ENCODE data around the gene HTR6.
"Not testable (repeated sequence)": the region's sequence is repeated elsewhere in the genome, so short reads cannot be mapped to it uniquely, and the experiment has no call there.

HTR6 gene

GRCh38 chr1:19639228-19639627, 25.4 kb upstream of the HTR6 start:
- not testable (repeated sequence) for DNase-seq (ENCODE audit: low read depth in 2 of 2)

- DNase-seq (ENCODE audit: low read depth in 2 of 2): no peak
Measured at GRCh38 chr1:19639999-19640362, 24.7 kb upstream of the HTR6 start.

GRCh38 chr1:19640363-19641316, 24.0 kb upstream of the HTR6 start:
- DNase-seq (ENCODE audit: low read depth in 2 of 2): no peak

- DNase-seq (ENCODE audit: low read depth in 2 of 2): no peak
Measured at GRCh38 chr1:19643121-19643520, 21.6 kb upstream of the HTR6 start.

GRCh38 chr1:19643602-19644394, 20.9 kb upstream of the HTR6 start, which contains the start of gene NBL1:
NBL1 (plus strand) TSS chr1:19644311; CDS start chr1:19655031, 10,720 bp downstream.
- no peak for DNase-seq (ENCODE audit: low read depth in 2 of 2)

GRCh38 chr1:19644395-19644680, 20.3 kb upstream of the HTR6 start:
- no peak for DNase-seq (ENCODE audit: low read depth in 2 of 2)

GRCh38 chr1:19644681-19645410, 19.8 kb upstream of the HTR6 start:
- no peak for DNase-seq (ENCODE audit: low read depth in 2 of 2)

GRCh38 chr1:19645411-19646251, 19.0 kb upstream of the HTR6 start:
- DNase-seq (ENCODE audit: low read depth in 2 of 2): no peak

GRCh38 chr1:19646377-19647319, 18.0 kb upstream of the HTR6 start:
- DNase-seq (ENCODE audit: low read depth in 2 of 2): no peak

GRCh38 chr1:19647643-19648042, 17.0 kb upstream of the HTR6 start:
- no peak for DNase-seq (ENCODE audit: low read depth in 2 of 2)

GRCh38 chr1:19648239-19648638, 16.4 kb upstream of the HTR6 start:
- no peak for DNase-seq (ENCODE audit: low read depth in 2 of 2)

GRCh38 chr1:19648689-19649088, 16.0 kb upstream of the HTR6 start:
- no peak for DNase-seq (ENCODE audit: low read depth in 2 of 2)

- no peak for DNase-seq (ENCODE audit: low read depth in 2 of 2)
Measured at GRCh38 chr1:19650416-19651140, 14.1 kb upstream of the HTR6 start.

GRCh38 chr1:19651141-19651737, 13.4 kb upstream of the HTR6 start:
- no peak for DNase-seq (ENCODE audit: low read depth in 2 of 2)

GRCh38 chr1:19654386-19654785, 10.3 kb upstream of the HTR6 start:
- no peak for DNase-seq (ENCODE audit: low read depth in 2 of 2)

GRCh38 chr1:19654886-19655717, 9.6 kb upstream of the HTR6 start:
- no peak for DNase-seq (ENCODE audit: low read depth in 2 of 2)

- DNase-seq (ENCODE audit: low read depth in 2 of 2): no peak
Measured at GRCh38 chr1:19655718-19656080, 9.0 kb upstream of the HTR6 start.

- DNase-seq (ENCODE audit: low read depth in 2 of 2): no peak
Measured at GRCh38 chr1:19656134-19656779, 8.4 kb upstream of the HTR6 start.

All from fibroblast of skin of left biceps (primary cell).